EH (cell line): Measurements from ENCODE around the gene NPC1L1.

Experiments used
- DNase-seq: peaks from one replicate; pipeline ENCODE4 v3.0.0-alpha.2; 2015; ENCODE audit warnings: low read depth

NPC1L1 gene

GRCh38 chr7:44470628-44471245 lies 70.4 kb downstream of the NPC1L1 start:
- no peak for DNase-seq

GRCh38 chr7:44470135-44470479 lies 71.0 kb downstream of the NPC1L1 start:
- DNase-seq = peak; percentile 31

GRCh38 chr7:44469461-44470134 lies 71.5 kb downstream of the NPC1L1 start:
- peak; percentile 29 for DNase-seq

- no peak for DNase-seq
These were observed 73.9 kb downstream of the NPC1L1 start for GRCh38 chr7:44467217-44467548.

- DNase-seq = peak; percentile 74
These were observed 74.6 kb downstream of the NPC1L1 start for GRCh38 chr7:44466300-44467216.

- DNase-seq = no peak
These were observed 75.6 kb downstream of the NPC1L1 start for GRCh38 chr7:44465490-44465889.

GRCh38 chr7:44463169-44463808 lies 77.8 kb downstream of the NPC1L1 start:
- peak; percentile 26 for DNase-seq
